Measurements from ENCODE around the gene LPAR6. TPM values are rescaled to one million over a fixed set of nuclear protein-coding genes. Genes with fewer than 3 reads are reported as not detected.

LPAR6 gene
- total RNA-seq, 1 donor from 2014 or later, result 6.2 TPM

DNA sequence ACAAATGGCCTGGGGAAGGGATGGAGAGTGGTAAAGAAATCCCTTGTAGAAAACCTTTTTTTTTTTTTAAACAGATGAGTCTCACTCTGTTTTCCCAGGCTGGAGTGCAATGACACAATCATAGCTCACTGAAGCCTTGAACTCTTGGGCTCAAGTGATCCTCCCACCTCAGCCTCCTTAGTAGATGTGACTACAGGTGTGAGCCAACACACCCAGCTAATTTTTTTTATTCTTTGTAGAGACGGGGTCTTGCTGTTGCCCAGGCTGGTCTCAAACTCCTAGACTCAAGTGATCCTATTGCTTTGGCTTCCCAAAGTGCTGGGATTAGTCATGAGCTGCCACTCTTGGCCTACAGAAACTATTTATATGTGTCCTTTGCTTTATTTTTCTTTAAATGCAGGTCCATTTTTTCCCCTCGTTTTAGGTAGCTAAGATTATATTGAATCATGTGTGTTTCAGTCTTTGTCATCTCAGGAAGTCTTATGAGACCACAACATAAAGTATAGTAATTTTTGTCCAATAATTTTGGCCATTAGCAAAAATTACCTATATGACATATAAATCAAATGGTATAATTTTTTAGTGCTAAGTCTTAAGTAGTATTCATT is 10.5 kb downstream of the LPAR6 start:
- DNase-seq (ENCODE audit: low read depth), result no peak
- H3K36me3 ChIP-seq (ENCODE audit: control insufficient read depth, insufficient read depth, low read length), result no peaks in the 10 kb centered on the region
- TF ChIP-seq, protein P1, sequence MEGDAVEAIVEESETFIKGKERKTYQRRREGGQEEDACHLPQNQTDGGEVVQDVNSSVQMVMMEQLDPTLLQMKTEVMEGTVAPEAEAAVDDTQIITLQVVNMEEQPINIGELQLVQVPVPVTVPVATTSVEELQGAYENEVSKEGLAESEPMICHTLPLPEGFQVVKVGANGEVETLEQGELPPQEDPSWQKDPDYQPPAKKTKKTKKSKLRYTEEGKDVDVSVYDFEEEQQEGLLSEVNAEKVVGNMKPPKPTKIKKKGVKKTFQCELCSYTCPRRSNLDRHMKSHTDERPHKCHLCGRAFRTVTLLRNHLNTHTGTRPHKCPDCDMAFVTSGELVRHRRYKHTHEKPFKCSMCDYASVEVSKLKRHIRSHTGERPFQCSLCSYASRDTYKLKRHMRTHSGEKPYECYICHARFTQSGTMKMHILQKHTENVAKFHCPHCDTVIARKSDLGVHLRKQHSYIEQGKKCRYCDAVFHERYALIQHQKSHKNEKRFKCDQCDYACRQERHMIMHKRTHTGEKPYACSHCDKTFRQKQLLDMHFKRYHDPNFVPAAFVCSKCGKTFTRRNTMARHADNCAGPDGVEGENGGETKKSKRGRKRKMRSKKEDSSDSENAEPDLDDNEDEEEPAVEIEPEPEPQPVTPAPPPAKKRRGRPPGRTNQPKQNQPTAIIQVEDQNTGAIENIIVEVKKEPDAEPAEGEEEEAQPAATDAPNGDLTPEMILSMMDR (IDR thresholded peaks at IDR 0.05; ENCODE audit: insufficient read depth, low read length, poor library complexity, severe bottlenecking), result no peak
- H3K4me3 ChIP-seq (ENCODE audit: low read depth, low read length), result no peak overlapping the region
- no peaks in the 10 kb centered on the region for H3K27me3 ChIP-seq (ENCODE audit: control insufficient read depth, insufficient read depth, low read length)

DNA sequence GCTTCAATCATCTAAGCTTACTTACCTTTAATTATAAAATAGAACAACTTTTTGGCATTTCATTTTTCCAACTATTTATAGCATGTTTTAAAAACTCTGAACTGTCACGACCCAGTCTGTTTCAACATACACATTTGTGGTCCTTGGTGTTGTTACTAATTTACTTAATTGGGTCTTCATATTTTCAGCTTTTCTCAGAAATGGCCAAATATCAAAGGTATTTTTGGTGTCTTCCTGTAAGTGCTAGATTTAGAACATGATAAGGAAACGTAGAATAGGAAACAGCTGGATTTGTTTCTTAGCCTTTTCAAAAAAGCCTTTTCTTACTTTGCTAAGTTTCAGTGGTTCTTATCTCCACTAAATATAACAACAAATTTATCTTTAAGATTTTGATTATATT is 11.4 kb downstream of the LPAR6 start:
- Histone ChIP-seq H3K36me3 (ENCODE audit: control insufficient read depth, insufficient read depth, low read length) (no peaks in the 10 kb centered on the region), H3K4me3 (ENCODE audit: low read depth, low read length) (no peak overlapping the region), H3K27me3 (ENCODE audit: control insufficient read depth, insufficient read depth, low read length) (no peaks in the 10 kb centered on the region)
- TF ChIP-seq, protein P1 (IDR thresholded peaks at IDR 0.05; ENCODE audit: insufficient read depth, low read length, poor library complexity, severe bottlenecking), result no peak
- DNase-seq (ENCODE audit: low read depth), result no peak

DNA sequence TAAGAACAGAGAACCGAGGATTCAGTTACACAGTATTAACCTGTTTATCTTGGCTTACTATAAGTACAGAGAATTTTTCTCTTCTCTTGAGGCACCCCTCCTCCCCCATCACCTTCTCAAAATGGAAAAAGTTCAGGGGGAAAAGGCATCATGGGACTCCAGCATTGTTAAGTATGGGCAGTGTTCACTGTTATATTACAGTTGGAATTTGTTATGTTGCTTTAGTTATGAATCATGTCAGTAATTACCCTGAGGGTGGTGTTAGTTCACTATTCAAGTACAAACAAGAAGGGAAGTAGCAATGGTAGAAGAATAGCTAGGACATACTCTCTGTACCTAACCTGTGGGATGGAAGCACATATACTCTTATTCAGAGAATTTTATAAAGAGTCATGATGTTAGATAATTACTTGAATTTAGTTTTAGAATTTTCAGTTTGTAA is 12.0 kb downstream of the LPAR6 start:
- DNase-seq (ENCODE audit: low read depth), result no peak
- Histone ChIP-seq H3K27me3 (ENCODE audit: control insufficient read depth, insufficient read depth, low read length) (no peaks in the 10 kb centered on the region), H3K4me3 (ENCODE audit: low read depth, low read length) (no peak overlapping the region), H3K36me3 (ENCODE audit: control insufficient read depth, insufficient read depth, low read length) (no peaks in the 10 kb centered on the region)
- TF ChIP-seq, protein P1 (IDR thresholded peaks at IDR 0.05; ENCODE audit: insufficient read depth, low read length, poor library complexity, severe bottlenecking), result no peak

DNA sequence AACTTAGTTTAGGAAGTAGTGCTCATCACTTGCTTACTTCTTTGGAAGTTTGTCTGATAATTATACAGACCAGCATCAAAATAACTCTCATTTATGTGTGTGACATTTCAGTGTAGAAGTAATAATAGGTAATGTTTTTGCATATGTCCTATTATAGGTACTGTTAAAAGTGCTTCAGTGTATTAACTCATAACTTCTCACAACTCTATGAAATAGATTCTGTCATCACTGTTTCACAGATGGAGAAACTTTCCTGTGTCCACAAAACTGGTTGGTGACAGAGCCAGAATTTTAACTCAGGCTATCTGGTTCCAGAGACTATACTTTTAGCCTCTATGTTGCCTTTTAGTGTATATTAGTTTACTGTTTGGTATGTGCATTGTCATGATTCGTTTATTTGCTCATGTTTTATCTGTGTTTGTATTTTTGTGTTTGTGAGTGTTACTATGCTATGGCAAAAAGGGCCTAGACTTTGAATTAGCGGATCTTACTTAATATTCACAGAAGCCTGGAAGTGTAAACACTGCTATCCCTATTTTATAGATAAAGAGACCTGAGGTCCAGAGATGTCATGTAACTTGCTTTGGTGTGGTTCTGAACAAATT is 12.7 kb downstream of the LPAR6 start:
- TF ChIP-seq, protein P1 (IDR thresholded peaks at IDR 0.05; ENCODE audit: insufficient read depth, low read length, poor library complexity, severe bottlenecking), result no peak
- Histone ChIP-seq H3K27me3 (ENCODE audit: control insufficient read depth, insufficient read depth, low read length) (no peaks in the 10 kb centered on the region), H3K4me3 (ENCODE audit: low read depth, low read length) (no peak overlapping the region), H3K36me3 (ENCODE audit: control insufficient read depth, insufficient read depth, low read length) (no peaks in the 10 kb centered on the region)
- no peak for DNase-seq (ENCODE audit: low read depth)

DNA sequence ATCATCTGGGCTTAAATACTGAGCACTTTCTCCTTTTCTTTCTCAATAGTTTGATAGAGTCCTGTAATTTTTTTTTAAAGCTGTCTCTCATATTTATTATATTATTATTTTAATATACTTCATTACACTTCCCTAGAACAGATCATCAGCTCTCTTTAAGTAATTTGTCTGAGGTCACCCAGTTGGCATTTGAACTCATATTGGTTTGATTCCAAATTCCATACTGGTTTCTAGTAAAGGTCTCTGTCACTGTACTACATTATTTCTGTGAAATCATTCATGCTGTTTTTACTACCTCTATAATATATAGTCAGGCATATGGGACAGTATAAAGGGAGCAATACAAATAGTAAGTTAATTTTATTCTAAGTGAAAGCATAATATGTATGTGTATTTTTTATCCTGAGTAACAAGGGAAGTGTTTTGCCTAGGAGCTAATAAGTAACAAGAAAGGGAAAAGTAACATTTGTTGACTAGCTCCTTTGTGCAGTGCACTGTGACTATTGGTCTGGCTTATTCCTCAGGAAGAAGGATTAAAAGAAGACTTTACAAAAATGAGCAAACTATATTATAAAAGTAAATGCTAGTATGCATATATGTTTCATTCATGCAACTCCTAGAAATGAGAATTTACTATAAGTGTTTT is 14.3 kb downstream of the LPAR6 start:
- no peaks in the 10 kb centered on the region for H3K27me3 ChIP-seq (ENCODE audit: control insufficient read depth, insufficient read depth, low read length)
- DNase-seq (ENCODE audit: low read depth), result no peak
- TF ChIP-seq, protein P1 (IDR thresholded peaks at IDR 0.05; ENCODE audit: insufficient read depth, low read length, poor library complexity, severe bottlenecking), result no peak
- no peaks in the 10 kb centered on the region for H3K36me3 ChIP-seq (ENCODE audit: control insufficient read depth, insufficient read depth, low read length)
- H3K4me3 ChIP-seq (ENCODE audit: low read depth, low read length), result no peak overlapping the region
